GM10266 (cell line): ENCODE measurements around the gene RAB29.

ENCODE experiments used
- DNase-seq: peaks from one replicate; pipeline ENCODE4 v3.0.0; 2012; ENCODE audit errors: extremely low spot score
- TF ChIP-seq, protein P1 (sequence below): IDR thresholded peaks from 2 replicates; pipeline ENCODE4 v1.5.1; 2012; ENCODE audit warnings: mild to moderate bottlenecking, low read depth; ENCODE audit not compliant: control insufficient read depth, insufficient read depth; ENCODE audit errors: missing control alignments

Gene RAB29

DNA sequence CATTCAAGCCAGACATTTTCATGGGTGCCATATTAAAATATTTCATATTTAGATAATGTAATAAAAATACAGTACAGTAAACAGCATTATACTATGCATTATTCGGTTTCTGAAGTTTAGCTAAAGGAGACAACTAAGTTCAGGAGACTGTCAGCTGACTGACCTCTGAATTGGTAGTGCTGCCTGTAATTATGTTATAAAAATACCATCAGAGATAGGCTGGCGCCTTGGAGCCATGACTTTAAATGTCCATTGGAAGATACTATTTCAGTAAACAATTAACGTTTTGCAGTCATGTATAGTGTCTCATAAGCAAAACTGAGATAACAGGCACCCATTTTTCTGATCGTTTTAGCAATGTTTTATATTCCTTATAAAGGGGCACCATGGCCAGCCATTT is 11.3 kb upstream of the RAB29 start:
- TF ChIP-seq, protein P1, sequence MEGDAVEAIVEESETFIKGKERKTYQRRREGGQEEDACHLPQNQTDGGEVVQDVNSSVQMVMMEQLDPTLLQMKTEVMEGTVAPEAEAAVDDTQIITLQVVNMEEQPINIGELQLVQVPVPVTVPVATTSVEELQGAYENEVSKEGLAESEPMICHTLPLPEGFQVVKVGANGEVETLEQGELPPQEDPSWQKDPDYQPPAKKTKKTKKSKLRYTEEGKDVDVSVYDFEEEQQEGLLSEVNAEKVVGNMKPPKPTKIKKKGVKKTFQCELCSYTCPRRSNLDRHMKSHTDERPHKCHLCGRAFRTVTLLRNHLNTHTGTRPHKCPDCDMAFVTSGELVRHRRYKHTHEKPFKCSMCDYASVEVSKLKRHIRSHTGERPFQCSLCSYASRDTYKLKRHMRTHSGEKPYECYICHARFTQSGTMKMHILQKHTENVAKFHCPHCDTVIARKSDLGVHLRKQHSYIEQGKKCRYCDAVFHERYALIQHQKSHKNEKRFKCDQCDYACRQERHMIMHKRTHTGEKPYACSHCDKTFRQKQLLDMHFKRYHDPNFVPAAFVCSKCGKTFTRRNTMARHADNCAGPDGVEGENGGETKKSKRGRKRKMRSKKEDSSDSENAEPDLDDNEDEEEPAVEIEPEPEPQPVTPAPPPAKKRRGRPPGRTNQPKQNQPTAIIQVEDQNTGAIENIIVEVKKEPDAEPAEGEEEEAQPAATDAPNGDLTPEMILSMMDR: no peak
- DNase-seq: no peak

DNA sequence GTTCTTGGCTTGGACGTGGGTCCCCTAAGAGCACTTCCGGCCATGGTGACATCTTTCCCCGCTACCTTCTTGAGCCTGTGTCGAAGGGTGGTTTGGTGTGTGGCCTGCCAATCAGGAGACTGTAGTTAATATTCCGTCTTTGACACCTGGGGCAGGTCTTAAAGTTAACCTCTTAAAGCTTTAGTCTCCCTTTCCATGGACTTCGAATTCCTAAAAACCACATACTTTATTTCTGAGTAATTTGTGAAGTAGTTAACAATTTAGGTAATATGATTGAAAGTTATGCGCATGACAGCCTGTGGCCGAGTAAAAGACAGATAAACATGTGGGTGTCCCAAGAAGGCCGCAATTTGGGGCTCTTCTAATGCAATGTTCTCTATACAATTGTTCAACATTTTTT is 10.2 kb upstream of the RAB29 start:
- TF ChIP-seq, protein P1: no peak
- no peak for DNase-seq

DNA sequence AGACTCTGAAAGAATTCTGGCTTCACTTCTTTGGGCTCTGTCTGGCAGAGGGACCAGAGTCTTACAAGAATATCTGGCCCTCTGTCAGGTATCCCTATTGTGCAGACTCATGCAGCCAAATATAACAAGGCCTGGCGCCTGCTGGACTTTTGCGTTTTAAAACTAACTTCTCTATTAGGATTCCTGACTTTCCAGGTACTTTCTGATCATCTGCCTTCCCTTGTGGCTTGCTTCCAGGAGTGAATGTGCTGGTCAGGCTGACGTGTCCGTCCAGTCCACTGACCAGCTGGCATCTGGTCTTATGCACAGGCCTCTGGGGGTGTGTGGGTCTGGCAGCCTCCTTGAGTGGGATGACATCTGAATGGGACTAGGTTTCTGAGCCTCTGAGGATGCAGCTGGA is 8.6 kb upstream of the RAB29 start:
- TF ChIP-seq, protein P1: no peak
- DNase-seq: no peak

DNA sequence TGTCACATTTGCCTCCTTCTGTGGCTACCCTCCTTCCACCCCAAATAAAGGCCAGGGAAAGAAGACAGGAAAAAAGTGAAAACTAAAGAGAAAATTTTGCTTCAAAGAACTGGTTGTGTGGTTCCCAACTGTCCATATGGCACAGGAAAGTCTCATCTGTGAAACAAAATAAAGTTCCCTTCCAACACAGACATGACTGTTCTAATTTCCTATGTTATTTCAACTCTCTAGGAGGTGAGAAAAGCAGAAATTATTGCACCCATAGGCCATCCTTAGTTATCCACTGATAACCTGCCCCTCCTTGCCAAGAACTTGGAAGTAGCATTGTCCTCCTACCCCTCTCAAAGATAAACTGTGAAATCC is 8.1 kb upstream of the RAB29 start:
- TF ChIP-seq, protein P1: no peak

DNA sequence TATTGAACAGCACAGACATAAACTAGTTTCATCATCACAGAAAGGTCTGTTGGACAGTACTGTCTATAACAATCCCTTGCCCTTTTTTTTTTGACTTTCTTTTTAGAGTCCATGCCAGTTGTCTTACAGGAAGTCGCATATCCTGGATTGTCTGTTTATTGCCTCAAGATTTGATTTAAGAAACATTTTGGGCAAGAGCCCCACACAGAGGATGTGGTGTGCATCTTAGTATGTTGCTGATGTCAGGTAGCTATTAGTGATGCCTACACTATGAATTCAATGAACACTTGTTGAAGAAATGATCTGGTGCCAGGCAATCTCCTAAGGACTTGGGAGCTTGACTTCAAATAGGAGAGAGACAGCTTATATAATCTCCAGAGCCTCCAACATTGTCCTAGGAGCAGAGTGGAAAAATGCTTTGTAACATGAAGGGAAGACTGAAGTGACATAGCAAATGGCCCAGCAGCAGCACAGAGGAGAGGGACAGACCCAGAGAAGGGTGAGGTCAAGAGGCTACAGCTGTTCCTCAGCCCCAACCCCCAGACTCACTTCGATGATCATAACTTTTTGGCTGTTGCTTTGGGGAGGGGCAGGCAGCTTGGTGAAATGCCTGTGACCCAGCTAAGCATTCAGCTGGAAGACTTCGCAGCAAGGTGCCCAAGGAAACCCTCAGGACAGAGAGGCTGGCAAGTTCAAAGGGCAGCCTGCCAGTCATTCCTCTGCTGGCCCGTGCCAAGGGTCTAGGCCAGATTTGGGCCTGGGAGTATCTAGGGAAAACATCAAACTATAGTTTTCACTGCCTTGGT is 7.5 kb upstream of the RAB29 start:
- DNase-seq: no peak
- TF ChIP-seq, protein P1: no peak

More for the DNA sequence above, 8.1 kb upstream of the RAB29 start:
- DNase-seq: no peak

DNA sequence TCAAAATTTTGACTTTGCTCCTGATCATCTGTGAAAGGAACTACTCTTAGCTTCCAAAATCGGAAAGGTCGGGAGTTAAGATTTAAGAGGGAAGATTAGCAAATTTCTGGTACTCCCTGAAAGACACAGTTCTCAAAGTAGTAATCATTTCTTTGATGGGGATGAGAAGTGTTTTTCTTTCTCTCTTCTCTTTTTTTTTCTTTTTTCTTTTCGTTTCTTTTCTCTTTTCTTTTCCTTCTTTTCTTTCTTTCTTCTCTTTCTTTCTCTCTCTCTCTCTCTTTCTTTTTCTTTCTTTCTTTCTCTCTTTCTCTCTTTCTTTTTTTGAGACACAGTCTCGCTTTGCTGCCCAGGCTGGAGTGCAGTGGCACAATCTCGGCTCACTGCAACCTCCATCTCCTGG is 5.1 kb upstream of the RAB29 start:
- DNase-seq: no peak
- TF ChIP-seq, protein P1: no peak

DNA sequence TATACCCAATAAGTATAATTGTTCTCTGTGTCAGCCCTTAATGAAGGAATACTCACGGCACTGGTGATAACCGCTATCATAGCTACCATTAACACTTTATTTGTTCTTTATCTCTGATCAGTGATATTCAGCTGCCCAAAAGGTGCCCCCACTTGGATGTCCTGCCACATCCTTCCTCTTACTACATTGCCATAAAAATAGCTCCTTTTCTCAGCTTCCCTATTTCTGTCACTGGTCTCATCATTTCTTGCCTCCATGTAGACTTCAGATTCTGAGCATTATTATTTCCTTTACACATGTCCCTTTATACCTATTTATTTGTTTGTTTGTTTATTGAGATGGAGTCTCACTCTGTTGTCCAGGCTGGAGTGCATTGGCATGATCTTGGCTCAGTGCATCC is 2.7 kb upstream of the RAB29 start:
- DNase-seq: no peak

More for the DNA sequence above, 2.7 kb upstream of the RAB29 start:
- TF ChIP-seq, protein P1: no peak
